ENCODE data around the gene SLC2A13. TPM values are rescaled to one million over a fixed set of nuclear protein-coding genes. Genes with fewer than 3 reads are reported as not detected.

Gene SLC2A13
- total RNA-seq, 1 experiment from 2014 or later, result 7.0 TPM

DNA sequence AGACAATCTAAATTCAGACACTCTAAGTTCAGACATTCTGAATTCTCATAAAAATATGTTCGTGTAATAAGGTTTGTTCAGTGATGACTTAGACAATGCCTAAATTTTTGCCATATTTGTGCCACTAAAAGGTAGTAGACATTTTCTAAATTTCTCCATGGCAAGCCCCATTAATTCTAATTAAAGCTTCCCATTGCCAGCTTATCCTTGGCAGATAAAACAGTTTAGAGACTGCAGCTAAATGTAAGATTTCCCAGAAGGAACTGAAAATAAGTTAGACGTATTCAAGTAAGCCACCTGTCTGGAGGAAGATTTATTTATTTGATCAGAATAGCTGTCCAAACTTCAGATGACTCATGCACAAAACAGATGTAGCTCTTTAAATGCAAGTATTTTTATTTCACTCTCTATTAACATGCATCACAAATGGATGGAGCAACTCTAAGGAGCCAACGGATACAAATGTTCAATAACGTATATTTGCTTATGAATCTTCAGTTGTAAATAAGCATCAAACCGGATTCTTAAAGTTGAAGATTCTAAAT is 130.4 kb downstream of the SLC2A13 start:
- H3K36me3 Mint-ChIP-seq (ENCODE audit: insufficient read depth in 1 of 3, low read depth in 3 of 3), result peaks cover 0 to 3% (median 3%) of the 10 kb centered on the region in 3 experiments; a peak in 3 of 7 replicates
- Histone ChIP-seq H3K18ac (ENCODE audit: insufficient read length, low read depth, low read length) (no peak overlapping the region), H3K56ac (ENCODE audit: insufficient read length, low read depth, low read length) (no peak overlapping the region), H4K20me1 (ENCODE audit: control insufficient read depth, insufficient read depth, insufficient read length) (no peaks in the 10 kb centered on the region), H2BK120ac (ENCODE audit: low read depth, low read length, poor library complexity, severe bottlenecking) (no peak overlapping the region), H2BK15ac (ENCODE audit: low read depth, low read length) (no peak overlapping the region), H3K79me1 (ENCODE audit: insufficient read depth, low read depth, low read length, poor library complexity, severe bottlenecking) (no peaks in the 10 kb centered on the region), H3K79me2 (ENCODE audit: insufficient read depth, low read length) (no peaks in the 10 kb centered on the region; the same call in 1 of the 2 replicates), H2BK20ac (ENCODE audit: low read depth, low read length, poor library complexity, severe bottlenecking) (no peak overlapping the region), H3K14ac (ENCODE audit: insufficient read depth, low read length) (no peak overlapping the region), H4K5ac (ENCODE audit: insufficient read length, low read depth, low read length) (no peak overlapping the region), H3K4ac (ENCODE audit: low read depth, low read length) (no peak overlapping the region), H4K91ac (ENCODE audit: insufficient read length, low read depth, low read length) (no peak overlapping the region), H4K8ac (replicated peaks; ENCODE audit: insufficient read length, low read depth, low read length) (no peak overlapping the region), H3K27me3 (ENCODE audit: insufficient read depth, low read length) (no peaks in the 10 kb centered on the region), H2BK12ac (ENCODE audit: insufficient read length, low read depth, low read length) (no peak overlapping the region), H2AFZ (ENCODE audit: low read length) (no peak overlapping the region), H2BK5ac (ENCODE audit: insufficient read length, low read length) (no peak overlapping the region), H3K23me2 (ENCODE audit: insufficient read length, low read depth, low read length, poor library complexity, severe bottlenecking) (no peaks in the 10 kb centered on the region), H3K9me3 (ENCODE audit: control insufficient read depth, low read depth, low read length) (no peaks in the 10 kb centered on the region), H2AK5ac (ENCODE audit: insufficient read length, low read length) (no peak overlapping the region), H3T11ph (ENCODE audit: low read length) (no peak overlapping the region), H3K4me1 (ENCODE audit: insufficient read depth, low read length) (no peaks in the 10 kb centered on the region; the same call in none of the 2 replicates), H3K27ac (ENCODE audit: insufficient read length, low read depth, low read length) (no peak overlapping the region), H3K4me2 (ENCODE audit: insufficient read depth, insufficient read length, low read length) (no peak overlapping the region), H3K9ac (ENCODE audit: extremely low read depth, insufficient read length, low read length) (no peak overlapping the region), H3K23ac (ENCODE audit: insufficient read length, low read depth, low read length) (no peak overlapping the region)
- no peak overlapping the region for H3K4me3 Mint-ChIP-seq
- H3K4me1 Mint-ChIP-seq, result peaks cover 7 to 11% of the 10 kb centered on the region in 2 experiments; a peak in 3 of 4 replicates
- H3K9me3 Mint-ChIP-seq, result peaks cover 1 to 4% of the 10 kb centered on the region in 2 experiments; a peak in 3 of 5 replicates
- WGBS (ENCODE audit: extremely low coverage, insufficient read length, low lambda C conversion rate), result no CpG with 5 or more reads among the region's 5 CpGs
- no peak for DNase-seq
- no peak overlapping the region for H3K27ac Mint-ChIP-seq
- H3K27me3 Mint-ChIP-seq (ENCODE audit: low read depth), result no peaks in the 10 kb centered on the region
- TF ChIP-seq, protein P1, sequence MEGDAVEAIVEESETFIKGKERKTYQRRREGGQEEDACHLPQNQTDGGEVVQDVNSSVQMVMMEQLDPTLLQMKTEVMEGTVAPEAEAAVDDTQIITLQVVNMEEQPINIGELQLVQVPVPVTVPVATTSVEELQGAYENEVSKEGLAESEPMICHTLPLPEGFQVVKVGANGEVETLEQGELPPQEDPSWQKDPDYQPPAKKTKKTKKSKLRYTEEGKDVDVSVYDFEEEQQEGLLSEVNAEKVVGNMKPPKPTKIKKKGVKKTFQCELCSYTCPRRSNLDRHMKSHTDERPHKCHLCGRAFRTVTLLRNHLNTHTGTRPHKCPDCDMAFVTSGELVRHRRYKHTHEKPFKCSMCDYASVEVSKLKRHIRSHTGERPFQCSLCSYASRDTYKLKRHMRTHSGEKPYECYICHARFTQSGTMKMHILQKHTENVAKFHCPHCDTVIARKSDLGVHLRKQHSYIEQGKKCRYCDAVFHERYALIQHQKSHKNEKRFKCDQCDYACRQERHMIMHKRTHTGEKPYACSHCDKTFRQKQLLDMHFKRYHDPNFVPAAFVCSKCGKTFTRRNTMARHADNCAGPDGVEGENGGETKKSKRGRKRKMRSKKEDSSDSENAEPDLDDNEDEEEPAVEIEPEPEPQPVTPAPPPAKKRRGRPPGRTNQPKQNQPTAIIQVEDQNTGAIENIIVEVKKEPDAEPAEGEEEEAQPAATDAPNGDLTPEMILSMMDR (conservative IDR thresholded peaks at IDR 0.05), result no peak
